Epithelial cell of prostate (primary cell): ENCODE measurements around the gene TTC21A.
"Not testable (repeated sequence)": the region's sequence is repeated elsewhere in the genome, so short reads cannot be mapped to it uniquely, and the experiment has no call there.

ENCODE experiments used
- DNase-seq: peaks from one replicate; pipeline ENCODE4 v3.0.0-alpha.2; 2011; ENCODE audit warnings: low read depth, low spot score
- H3K27ac ChIP-seq: fragments of 450-650 bp; 2 replicates; pipeline ENCODE4 v1.5.1; 2017; ENCODE audit warnings: mild to moderate bottlenecking

The TTC21A gene, protein sequence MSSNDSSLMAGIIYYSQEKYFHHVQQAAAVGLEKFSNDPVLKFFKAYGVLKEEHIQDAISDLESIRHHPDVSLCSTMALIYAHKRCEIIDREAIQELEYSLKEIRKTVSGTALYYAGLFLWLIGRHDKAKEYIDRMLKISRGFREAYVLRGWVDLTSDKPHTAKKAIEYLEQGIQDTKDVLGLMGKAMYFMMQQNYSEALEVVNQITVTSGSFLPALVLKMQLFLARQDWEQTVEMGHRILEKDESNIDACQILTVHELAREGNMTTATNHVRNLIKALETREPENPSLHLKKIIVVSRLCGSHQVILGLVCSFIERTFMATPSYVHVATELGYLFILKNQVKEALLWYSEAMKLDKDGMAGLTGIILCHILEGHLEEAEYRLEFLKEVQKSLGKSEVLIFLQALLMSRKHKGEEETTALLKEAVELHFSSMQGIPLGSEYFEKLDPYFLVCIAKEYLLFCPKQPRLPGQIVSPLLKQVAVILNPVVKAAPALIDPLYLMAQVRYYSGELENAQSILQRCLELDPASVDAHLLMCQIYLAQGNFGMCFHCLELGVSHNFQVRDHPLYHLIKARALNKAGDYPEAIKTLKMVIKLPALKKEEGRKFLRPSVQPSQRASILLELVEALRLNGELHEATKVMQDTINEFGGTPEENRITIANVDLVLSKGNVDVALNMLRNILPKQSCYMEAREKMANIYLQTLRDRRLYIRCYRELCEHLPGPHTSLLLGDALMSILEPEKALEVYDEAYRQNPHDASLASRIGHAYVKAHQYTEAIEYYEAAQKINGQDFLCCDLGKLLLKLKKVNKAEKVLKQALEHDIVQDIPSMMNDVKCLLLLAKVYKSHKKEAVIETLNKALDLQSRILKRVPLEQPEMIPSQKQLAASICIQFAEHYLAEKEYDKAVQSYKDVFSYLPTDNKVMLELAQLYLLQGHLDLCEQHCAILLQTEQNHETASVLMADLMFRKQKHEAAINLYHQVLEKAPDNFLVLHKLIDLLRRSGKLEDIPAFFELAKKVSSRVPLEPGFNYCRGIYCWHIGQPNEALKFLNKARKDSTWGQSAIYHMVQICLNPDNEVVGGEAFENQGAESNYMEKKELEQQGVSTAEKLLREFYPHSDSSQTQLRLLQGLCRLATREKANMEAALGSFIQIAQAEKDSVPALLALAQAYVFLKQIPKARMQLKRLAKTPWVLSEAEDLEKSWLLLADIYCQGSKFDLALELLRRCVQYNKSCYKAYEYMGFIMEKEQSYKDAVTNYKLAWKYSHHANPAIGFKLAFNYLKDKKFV (N-terminal part only)

DNA sequence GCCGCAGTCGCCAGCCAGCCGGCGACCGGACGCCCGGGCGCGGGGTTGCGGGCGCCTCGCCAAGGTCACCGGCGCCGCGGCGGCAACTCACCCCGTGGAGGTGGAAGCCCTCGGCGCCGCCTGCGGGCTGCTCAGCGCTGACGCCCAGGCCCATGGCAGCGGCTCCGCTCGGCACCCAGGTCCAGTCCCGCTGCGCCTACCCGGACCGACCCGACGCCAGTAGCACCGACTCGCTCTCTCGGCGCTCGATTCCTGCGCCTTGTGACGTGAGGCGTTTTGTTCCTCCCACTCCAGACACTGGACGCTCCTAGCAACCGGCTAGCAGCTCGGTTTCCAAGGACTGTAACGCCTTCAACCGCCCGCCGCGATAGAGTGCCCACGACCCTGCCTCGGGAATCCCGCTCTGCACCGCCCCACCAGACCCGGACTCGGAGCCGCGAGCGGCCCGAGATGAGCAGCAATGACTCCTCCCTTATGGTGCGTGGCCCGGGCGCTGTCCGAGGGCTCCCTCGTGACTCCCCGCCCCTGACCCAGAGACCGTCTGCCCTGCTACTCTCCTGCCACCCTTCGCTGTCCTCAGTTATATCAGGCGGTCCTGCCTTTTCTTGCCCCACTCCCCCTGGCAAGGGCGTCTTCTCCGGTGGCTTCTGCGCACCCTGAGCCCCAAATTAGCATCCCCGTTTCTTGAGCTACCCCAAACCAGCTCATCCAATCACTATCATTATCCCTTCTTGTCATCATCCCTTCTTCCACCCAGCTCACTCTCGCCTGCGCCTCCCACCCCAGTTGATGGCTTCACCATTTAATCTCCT lies at the start of gene TTC21A, which contains the start of gene GORASP1:
TTC21A (plus strand) TSS at position 293 of the 812 bp plus-strand sequence; CDS start at position 451, 158 bp downstream.
GORASP1 (minus strand) TSS at position 240 of the 812 bp plus-strand sequence; CDS start at position 154, 86 bp downstream.
- H3K27ac ChIP-seq = peak within 1 kb of the TSS; percentile 61
- no peak for DNase-seq

DNA sequence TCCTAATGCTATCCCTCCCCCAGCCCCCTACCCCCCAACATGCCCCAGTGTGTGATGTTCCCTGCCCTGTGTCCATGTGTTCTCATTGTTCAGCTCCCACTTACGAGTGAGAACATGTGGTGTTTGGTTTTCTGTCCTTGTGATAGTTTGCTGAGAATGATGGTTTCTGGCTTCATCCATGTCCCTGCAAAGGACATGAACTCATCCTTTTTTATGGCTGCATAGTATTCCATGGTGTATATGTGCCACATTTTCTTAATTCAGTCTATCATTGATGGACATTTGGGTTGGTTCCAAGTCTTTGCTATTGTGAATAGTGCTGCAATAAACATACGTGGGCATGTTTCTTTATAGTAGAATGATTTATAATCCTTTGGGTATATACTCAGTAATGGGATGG lies 46.3 kb upstream of the TTC21A start:
- not testable (repeated sequence) for H3K27ac ChIP-seq, DNase-seq

DNA sequence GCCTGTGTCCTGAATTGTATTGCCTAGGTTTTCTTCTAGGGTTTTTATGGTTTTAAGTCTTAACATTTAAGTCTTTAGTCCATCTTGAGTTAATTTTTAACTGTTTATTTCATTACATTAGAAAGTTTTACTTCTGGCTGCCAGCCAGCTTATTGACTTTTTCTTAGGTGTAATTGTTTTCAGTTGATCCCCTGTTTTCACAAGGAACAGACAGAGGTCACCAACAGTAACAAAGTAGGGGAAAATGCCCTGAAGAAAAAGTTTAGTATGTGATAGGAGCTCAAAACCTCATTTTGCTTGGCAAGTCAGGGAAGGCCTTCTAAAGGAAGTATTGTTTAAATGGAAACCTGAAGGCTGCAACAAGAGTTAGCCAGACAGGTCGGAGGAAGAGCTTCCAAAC lies 45.3 kb upstream of the TTC21A start:
- H3K27ac ChIP-seq = no peak overlapping the region
- no peak for DNase-seq

DNA sequence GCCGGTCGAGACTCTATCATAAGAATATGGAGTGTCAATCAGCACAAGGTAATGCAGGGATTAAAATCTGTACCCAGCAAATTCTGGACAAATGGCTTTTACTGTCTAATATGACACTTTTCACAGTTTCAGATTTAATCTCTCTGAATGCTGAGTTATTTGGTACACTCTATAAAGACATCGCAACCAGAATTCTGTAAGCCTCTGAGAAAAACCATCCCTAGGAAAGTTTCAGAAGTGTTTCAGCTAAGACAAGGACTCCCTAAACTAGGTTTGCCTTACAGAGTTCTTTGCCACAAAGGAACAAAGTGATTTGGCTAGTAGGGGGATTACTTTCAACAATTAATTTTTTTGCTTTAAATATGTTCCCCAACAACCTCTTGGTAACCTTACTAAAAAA lies 44.3 kb upstream of the TTC21A start:
- DNase-seq = no peak
- H3K27ac ChIP-seq = no peak overlapping the region

DNA sequence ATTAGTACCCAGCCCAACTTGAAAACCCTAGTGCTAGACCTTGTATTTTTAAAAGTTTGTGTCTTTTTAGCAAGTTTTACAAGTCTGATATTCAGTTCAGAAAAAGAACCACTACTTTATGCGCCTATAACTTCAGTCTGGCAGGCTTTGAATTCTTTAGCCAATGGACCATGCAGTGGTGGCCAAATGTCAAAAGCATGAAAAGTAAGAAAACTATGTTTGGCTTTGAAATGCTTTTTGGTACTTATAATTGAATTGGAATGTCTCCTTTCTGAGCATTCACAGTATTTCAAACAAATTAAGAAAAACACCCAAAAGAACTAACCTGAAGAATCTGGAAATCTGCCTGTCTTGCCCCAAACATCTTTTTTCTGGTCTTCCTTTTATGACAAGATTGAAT lies 42.8 kb upstream of the TTC21A start:
- DNase-seq = no peak

DNA sequence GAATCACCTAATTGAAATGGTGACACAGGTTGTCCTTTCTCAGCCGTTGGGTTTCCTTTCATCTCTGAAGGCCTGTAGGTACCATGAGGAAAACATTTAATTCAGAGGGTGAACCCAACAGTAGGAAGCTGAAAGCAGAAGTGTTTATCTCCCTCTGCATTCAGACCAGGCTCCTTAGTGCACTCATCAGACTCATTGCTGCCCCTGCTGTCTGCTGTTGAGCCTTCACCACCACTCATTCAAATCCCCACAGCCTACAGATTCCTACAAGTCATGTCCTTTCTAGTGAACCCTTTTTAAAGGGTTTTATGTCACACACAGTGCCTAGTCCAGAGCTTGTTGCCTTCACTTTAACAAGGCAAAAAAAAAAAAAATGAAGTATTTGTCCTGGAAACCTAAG lies 42.3 kb upstream of the TTC21A start:
- no peak overlapping the region for H3K27ac ChIP-seq
- no peak for DNase-seq

More for the DNA sequence above, 42.8 kb upstream of the TTC21A start:
- no peak overlapping the region for H3K27ac ChIP-seq

DNA sequence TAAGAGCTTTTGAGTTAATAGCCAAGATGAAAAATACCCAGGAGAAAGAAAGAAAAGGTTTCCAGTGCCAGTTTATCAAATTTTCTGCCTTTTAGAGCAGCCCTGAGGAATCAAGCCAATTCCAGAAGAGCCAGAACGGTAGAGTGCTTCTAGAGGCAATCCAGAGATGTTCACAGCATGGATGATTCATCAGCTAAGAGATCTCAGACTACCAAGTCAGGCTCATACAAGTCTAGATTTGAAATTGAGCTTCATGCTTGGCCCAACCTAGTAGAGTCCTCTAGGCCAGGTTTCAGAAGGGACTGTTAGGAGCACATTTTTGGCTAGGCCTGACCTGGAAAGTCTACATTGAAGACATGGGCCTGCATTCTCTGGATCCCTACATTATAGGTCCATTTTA lies 40.2 kb upstream of the TTC21A start:
- no peak overlapping the region for H3K27ac ChIP-seq
- peak; percentile 39 for DNase-seq

DNA sequence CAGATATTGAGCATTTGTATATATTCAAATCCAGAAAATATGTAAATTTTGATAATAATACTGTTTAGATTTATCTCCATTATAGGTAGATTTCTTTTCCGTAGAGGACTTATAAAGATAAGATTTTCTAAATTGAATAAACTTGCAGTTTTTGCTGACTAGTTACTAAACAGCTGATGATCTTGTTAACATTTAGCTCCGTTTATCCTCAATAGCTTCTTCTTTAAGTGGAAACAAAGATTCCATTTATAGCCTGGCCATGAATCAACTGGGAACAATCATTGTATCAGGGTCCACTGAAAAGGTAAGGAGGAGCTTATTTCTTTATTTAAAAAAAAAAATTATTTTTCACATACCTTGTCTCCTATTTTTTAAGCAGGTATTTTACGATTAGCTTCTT lies 38.9 kb upstream of the TTC21A start:
- no peak for DNase-seq
- H3K27ac ChIP-seq = no peak overlapping the region

DNA sequence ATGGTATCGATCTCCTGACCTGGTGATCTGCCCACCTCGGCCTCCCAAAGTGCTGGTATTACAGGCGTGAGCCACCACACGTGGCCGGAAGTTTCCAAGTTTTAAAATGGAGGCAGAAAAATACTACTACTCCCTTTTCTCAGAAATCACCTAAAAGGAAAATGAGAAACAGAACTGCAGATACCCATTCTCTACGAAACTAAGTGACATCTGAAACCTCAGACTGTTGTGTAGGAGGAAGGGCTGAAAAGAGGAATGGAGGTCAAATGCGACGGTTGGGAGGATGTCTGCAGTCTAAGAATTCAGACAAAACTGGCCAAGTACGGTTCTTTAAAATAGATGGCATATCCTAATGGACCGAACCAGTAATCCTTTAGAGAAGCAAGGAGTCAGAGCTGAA lies 31.6 kb upstream of the TTC21A start:
- no peak for DNase-seq
- H3K27ac ChIP-seq = no peak overlapping the region

DNA sequence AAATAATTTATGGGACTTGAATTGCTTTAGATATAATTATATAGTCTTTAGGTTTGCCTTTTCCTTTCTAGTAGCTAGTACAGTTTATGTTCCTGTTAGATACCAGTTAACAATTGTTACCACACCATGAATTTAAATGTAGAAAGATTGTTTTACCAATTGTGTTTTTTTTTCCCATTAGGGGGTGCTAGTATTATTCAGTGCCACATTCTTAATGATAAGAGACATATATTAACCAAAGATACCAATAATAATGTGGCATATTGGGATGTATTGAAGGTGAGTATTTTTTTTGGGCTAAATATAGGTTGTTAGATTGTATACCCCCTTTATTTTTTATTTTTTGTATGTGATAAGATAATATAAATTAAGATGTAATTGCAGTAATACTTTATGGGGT lies 27.9 kb upstream of the TTC21A start:
- no peak overlapping the region for H3K27ac ChIP-seq
- DNase-seq = no peak

DNA sequence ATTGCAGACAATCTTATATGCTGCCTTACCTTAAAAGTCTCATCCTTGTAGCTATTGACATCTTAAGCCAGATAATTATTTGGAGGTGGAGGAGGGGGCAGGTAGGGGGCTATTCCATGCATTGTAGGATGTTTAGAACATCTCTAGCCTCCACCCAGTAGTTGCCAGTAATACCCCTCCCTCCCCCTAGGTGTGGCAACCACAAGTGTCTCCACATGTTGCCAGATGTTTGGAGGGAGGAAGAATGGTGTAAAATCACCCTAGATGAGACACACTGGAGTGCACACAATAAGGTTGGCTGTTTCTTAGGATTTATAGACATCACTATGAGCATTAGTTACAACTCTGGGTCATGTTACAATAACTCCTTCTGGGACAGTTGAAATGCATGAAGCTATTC lies 27.5 kb upstream of the TTC21A start:
- no peak for DNase-seq
- no peak overlapping the region for H3K27ac ChIP-seq

DNA sequence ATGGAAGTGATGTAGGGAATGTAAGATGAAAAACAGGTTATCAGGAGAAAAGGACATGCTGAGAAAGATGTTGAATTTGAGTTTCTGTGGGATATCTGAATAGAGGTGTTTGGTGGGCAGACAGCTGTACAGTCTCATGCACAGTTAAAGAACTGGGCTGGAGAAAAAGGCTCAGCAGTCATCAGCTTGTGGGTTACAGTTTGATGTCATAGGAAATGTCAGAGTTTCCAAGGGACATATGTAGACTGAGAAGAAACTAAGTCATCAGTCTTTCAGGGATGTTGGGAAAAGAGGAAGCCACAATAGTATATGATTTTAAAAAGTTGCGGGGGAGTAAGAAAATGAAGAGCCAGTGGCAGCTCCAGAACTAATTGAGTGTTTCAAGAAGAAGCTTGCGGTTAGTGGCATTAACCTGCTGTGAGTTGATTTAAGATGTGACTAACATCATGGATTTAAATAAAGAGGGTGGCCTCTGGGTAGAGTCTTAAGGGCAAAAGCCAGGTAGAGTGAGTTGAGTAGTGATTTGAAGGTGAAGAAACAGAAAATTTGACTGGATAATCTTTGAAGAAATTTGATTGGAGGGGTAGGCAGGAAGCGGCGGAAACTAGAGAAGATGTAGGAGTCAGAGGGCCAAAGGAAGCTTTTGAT lies 24.7 kb upstream of the TTC21A start:
- no peak overlapping the region for H3K27ac ChIP-seq
- no peak for DNase-seq

DNA sequence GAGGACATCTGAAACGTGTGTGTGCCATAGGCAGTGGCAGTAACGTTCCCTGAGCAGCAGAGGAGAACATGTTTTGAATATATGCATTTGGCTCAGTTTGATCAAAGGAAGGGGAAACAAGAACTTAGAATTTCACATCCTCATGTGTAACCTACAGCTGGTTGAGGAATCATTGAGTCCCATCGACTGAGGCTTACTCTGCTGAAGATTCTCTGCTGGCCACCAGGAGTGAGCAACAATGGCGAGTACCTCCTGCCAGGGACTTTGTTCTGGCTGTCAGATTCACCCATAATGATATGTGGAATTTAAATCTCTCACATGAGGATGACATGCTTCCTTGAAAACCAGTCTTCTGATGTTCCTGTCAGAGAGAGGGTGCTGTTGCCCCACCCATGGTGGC lies 21.3 kb upstream of the TTC21A start:
- H3K27ac ChIP-seq = no peak overlapping the region
- DNase-seq = no peak

DNA sequence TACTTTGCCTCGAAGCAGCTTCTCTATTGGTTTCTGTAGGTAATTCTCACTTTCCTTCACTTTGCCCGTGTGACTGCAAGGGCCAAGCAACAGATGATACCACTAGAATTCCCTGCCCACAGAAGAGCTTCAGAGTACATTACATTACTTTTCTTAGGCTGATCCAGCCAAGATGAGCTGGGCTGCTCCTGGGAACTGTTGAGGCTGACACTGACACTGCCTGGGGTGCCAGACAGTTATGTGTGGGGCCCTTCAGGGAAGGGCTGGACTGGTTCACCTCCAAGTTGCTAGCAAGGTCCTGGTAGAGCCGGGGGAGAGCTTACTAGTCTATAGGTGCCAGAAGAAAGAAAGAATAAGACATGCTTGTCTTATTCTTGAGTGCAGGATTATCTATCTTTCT lies 19.0 kb upstream of the TTC21A start:
- no peak for DNase-seq
- H3K27ac ChIP-seq = no peak overlapping the region

DNA sequence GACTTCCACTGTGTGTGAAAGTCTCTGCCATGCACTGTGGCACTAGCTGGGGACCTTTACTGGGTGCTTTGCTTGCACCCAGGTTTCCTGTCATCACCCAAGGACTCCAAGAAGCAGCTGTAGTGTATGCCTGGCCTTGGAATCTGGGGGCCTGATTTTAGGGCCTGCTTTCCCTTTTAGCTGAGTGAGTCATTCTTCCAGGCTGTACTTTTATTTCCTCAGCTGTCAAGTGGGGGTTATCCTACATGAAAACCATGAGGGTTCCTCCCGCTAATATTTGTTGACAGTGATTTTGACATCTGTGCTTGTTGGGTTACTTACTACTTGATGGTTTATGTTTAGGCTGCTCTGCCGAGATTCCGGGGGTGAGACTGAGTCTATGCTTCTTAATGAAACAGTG lies 18.6 kb upstream of the TTC21A start:
- DNase-seq = no peak
- no peak overlapping the region for H3K27ac ChIP-seq

DNA sequence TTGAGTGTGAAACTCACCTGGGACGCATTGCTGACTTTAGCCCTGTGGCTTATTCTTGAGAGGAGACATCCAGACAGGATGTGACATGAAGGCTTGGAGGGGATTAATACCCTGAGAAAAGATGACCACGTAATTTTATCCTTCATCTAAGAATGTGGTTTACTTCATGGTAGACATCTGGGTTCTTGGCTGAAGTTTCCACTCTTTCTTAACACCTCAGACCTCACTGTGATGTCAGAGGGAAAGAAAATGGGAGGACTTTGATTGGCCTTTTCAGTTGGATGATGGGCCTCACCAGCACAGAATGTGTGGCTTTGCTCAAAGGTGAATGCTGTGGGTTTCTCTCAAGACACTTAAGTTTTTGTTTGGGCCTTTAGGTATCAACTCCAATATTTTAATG lies 16.6 kb upstream of the TTC21A start:
- DNase-seq = no peak
- no peak overlapping the region for H3K27ac ChIP-seq

DNA sequence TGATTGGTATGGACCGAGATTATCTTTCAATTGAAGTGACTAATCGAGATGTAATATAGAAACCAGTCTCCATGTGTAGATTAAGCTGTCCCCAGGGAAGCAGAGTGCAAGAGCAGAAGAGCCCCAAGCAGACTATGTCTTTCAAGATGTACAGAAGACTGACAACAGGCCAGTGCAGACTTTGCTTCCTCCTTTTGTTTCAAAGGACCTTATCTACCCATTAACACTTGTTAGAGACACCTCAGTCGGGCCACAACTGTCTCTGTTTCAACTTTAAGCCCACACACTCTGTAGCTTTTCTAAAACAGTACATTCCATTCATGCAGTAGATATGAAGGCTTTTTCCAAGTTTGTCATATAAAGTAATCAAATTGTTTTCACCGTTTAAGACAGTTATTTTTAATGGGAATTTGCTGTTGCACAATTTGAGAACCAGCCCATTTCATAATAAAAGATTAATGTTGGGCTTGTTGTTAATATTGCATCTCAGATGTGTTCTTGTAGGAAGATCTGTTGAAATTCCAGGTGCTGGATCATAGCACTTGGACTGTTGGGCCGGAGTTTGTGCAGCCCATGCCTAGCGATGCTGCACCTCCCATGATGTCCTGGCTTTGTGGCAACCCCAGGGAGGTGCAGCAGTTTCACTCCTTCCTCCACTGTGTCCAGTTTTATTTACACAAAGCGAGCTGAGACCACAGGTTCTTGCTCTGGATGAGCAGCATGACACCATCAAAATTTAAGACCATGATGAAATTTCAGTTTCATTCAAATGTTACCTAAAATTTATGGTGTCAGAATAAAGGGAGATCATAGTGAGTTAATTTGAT lies 12.4 kb upstream of the TTC21A start:
- no peak for DNase-seq
- no peak overlapping the region for H3K27ac ChIP-seq

DNA sequence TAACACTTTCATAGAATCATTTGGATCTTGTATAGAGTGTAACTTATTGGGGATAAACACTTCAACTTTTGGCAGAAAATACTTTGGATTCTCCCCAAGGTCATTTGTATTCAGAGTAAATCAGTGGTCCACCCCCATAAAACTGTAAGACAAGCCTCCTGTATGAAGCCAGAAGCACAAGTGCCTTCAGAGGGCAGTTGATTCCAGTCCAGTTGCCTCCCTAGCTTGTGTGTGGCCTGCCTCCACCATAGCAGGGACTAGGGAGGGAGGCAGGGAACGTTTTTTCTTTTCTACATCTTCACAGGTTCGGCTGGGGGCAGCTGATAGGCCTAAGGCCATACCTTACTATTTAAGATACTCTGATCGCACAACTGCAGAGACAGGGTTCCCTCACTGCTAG lies 11.7 kb upstream of the TTC21A start:
- H3K27ac ChIP-seq = no peak overlapping the region
- DNase-seq = no peak
